GM06990 (cell line): ENCODE data around the gene CCL17.
"Not testable (repeated sequence)": the region's sequence is repeated elsewhere in the genome, so short reads cannot be mapped to it uniquely, and the experiment has no call there.

Experiments used
- DNase-seq: peaks from one replicate; pipeline ENCODE4 v3.0.0-alpha.2; 2011; ENCODE audit not compliant: insufficient read length; ENCODE audit errors: extremely low read depth
- H3K27me3 ChIP-seq: replicated peaks from 2 replicates; pipeline ENCODE4 v1.6.0; 2011; ENCODE audit warnings: low read length; ENCODE audit not compliant: control insufficient read depth, insufficient read depth
- H3K36me3 ChIP-seq: 2 replicates; pipeline ENCODE4 v1.5.1; 2011; ENCODE audit warnings: low read length; ENCODE audit not compliant: control insufficient read depth, insufficient read depth
- H3K4me3 ChIP-seq: replicated peaks from 2 replicates; pipeline ENCODE4 v1.5.1; 2011; ENCODE audit warnings: low read depth, mild to moderate bottlenecking, control low read depth, low read length
- TF ChIP-seq, protein P1 (sequence below): IDR thresholded peaks from 2 replicates; pipeline ENCODE4 v1.5.1; 2011; ENCODE audit warnings: low read length, control low read depth, mild to moderate bottlenecking, inconsistent platforms; ENCODE audit not compliant: insufficient read depth, poor library complexity, severe bottlenecking

CCL17 gene

DNA sequence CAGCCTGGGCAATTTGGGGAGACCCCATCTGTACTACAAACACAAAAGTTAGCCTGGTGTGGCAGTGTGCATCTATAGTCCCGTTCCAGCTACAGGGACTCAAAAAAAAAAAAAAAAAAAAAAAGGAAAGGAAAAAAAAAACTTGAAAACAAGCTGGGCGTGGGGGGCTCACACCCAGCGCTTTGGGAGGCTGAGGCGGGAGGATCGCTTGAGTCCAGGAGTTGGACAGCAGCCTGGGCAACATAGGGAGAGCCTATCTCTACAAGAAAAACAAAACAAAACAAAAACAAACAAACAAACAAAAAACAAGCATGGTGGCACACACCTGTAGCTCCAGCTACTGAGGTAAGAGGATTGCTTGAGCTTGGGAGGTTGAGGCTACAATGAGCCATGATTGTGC, 12.9 kb upstream of the CCL17 start:
- H3K27me3 ChIP-seq, result no peaks in the 10 kb centered on the region
- no peak overlapping the region for H3K4me3 ChIP-seq
- TF ChIP-seq, protein P1, sequence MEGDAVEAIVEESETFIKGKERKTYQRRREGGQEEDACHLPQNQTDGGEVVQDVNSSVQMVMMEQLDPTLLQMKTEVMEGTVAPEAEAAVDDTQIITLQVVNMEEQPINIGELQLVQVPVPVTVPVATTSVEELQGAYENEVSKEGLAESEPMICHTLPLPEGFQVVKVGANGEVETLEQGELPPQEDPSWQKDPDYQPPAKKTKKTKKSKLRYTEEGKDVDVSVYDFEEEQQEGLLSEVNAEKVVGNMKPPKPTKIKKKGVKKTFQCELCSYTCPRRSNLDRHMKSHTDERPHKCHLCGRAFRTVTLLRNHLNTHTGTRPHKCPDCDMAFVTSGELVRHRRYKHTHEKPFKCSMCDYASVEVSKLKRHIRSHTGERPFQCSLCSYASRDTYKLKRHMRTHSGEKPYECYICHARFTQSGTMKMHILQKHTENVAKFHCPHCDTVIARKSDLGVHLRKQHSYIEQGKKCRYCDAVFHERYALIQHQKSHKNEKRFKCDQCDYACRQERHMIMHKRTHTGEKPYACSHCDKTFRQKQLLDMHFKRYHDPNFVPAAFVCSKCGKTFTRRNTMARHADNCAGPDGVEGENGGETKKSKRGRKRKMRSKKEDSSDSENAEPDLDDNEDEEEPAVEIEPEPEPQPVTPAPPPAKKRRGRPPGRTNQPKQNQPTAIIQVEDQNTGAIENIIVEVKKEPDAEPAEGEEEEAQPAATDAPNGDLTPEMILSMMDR, result no peak
- no peak for DNase-seq
- H3K36me3 ChIP-seq, result no peaks in the 10 kb centered on the region

DNA sequence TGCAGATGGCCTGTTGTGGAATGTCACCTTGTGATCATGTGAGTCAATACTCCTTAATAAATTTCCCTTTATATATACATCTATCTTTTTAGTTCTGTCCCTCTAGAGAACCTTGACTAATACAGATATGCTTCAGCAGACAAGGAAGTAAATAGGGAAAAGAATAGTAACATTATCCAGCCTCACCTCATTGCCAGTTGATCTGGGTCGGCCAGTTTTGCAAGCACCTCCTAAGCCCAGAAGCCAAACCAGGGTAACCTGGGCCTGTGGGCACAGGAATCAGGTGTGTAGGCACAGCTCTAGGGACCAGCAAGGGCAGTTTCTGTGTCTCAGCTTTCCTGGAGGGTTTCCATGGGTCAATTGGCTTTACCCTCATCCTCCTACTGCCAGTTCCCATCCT, 11.9 kb upstream of the CCL17 start:
- Histone ChIP-seq H3K36me3 (no peaks in the 10 kb centered on the region), H3K27me3 (no peaks in the 10 kb centered on the region), H3K4me3 (no peak overlapping the region)
- no peak for DNase-seq
- TF ChIP-seq, protein P1, result no peak

DNA sequence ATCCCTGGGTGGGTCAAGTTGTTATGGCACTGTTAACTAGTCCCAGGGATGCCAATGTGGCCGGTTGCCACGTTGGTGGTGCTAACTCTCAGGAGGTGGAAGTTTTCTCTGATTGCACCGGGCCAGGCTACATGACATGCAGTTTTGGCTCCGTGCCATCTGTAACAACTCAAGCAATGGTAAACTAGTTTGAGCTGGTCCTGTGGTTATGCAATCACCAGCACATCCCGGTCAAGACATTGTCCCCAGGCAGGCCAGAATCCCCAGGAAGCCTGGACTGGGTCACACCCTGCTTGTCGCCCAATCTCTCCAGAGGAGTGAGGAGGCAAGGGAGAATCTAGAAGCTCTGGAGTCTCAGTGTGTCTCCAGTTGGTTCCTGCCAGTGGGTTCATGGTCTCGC, 10.1 kb upstream of the CCL17 start:
- TF ChIP-seq, protein P1, result no peak
- H3K36me3 ChIP-seq, result no peaks in the 10 kb centered on the region
- H3K4me3 ChIP-seq, result no peak overlapping the region
- DNase-seq, result no peak
- H3K27me3 ChIP-seq, result no peaks in the 10 kb centered on the region

DNA sequence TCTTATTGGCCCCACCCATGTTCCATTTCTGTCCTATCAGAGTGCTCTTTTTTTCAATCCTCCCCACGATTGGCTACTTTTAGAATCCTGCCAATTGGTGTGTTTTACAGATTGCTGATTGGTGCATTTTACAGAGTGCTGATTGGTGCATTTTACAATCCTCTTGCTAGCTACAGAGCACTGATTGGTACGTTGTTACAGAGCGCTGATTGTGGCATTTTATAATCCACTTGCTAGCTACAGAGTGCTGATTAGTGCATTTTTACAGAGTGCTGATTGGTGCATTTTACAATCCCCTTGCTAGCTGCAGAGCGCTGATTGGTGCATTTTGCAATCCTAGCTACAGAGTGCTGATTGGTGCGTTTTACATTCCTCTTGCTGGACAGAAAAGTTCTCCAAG, 9.5 kb upstream of the CCL17 start:
- TF ChIP-seq, protein P1, result no peak
- Histone ChIP-seq H3K27me3 (no peaks in the 10 kb centered on the region), H3K4me3 (no peak overlapping the region), H3K36me3 (no peaks in the 10 kb centered on the region)
- no peak for DNase-seq

DNA sequence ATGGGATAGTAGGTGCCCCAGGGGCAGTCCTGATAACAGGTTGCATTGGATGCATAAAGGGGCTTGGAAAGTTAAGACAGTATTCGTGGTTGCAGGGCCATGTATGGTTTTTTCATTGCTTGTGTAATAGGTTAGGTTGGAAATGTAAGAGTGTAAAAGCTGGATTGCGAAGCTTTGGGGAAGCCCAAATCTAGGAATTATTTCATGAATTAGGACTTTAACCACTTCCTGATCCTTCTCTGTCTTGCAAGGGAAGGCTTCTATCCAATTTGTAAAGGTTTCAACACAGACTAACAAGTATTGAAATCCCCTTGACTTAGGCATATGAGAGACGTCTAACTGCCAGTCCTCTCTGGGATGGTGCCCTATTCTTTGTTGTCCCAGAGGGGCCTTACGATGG, 7.8 kb upstream of the CCL17 start:
- no peaks in the 10 kb centered on the region for H3K27me3 ChIP-seq
- TF ChIP-seq, protein P1, result no peak
- DNase-seq, result no peak
- no peaks in the 10 kb centered on the region for H3K36me3 ChIP-seq
- no peak overlapping the region for H3K4me3 ChIP-seq

DNA sequence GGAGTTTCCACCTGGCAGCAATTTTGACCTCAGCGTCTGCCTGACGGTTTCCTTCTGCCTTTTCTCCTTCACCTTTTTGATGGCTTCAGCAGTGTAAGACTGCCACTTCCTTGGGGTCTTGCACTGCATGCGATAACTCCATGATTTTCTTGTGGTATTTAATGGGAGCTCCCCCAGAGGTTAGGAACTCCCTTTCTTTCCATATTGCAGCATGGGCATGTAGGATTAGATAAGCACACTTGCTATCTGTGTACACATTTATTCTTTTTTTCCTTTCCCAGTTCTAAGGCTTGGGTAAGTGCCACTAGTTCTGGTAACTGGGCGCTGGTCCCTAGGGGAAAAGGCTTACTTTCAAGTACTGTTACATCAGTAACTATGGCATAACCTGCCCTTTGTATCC, 7.1 kb upstream of the CCL17 start:
- DNase-seq, H3K27me3 ChIP-seq, H3K4me3 ChIP-seq, H3K36me3 ChIP-seq: not testable (repeated sequence)
